Karpas-422 (cell line): ENCODE measurements around the gene ROCK2. TPM values are rescaled to one million over a fixed set of nuclear protein-coding genes. Genes with fewer than 3 reads are reported as not detected.

Experiments
- DNase-seq: peaks from one replicate; pipeline ENCODE4 v3.0.0-alpha.2; 2015
- H2AFZ ChIP-seq: fragments of 200-600 bp; sonication (generic); 2 replicates; pipeline ENCODE4 v1.6.1; 2014; ENCODE audit warnings: antibody characterized with exemption, low read length, mixed read lengths
- H3K27ac ChIP-seq: fragments of 200-600 bp; sonication (generic); 2 replicates; pipeline ENCODE4 v1.5.1; 2014; ENCODE audit warnings: mild to moderate bottlenecking, low read length, moderate library complexity
- H3K27me3 ChIP-seq: fragments of 200-600 bp; sonication (generic); 2 replicates; pipeline ENCODE4 v1.6.1; 2014; ENCODE audit warnings: low read length, mixed read lengths
- H3K36me3 ChIP-seq: fragments of 200-600 bp; sonication (generic); 2 replicates; pipeline ENCODE4 v1.6.1; 2014; ENCODE audit warnings: low read length, mixed read lengths; ENCODE audit not compliant: insufficient read depth
- H3K4me1 ChIP-seq: fragments of 200-600 bp; sonication (generic); 2 replicates; pipeline ENCODE4 v1.6.1; 2014; ENCODE audit warnings: mild to moderate bottlenecking, low read length, mixed read lengths
- H3K4me2 ChIP-seq: fragments of 200-600 bp; sonication (generic); 2 replicates; pipeline ENCODE4 v1.6.1; 2014; ENCODE audit warnings: low read length, low read depth, mild to moderate bottlenecking; ENCODE audit not compliant: poor library complexity, severe bottlenecking
- H3K4me3 ChIP-seq: fragments of 200-600 bp; sonication (generic); 2 replicates; pipeline ENCODE4 v1.5.1; 2014; ENCODE audit warnings: mild to moderate bottlenecking, antibody characterized with exemption, low read length, mixed read lengths
- H3K79me2 ChIP-seq: fragments of 200-600 bp; sonication (generic); 2 replicates; pipeline ENCODE4 v1.6.1; 2014; ENCODE audit warnings: mild to moderate bottlenecking, low read length, mixed read lengths
- H3K9ac ChIP-seq: fragments of 200-600 bp; sonication (generic); 2 replicates; pipeline ENCODE4 v1.6.0; 2014; ENCODE audit warnings: low read length
- H3K9me2 ChIP-seq: fragments of 200-600 bp; sonication (generic), shearing (Covaris generic); replicated peaks from 2 replicates; pipeline ENCODE4 v1.6.0; 2014; ENCODE audit warnings: mild to moderate bottlenecking, low read length, moderate library complexity; ENCODE audit not compliant: insufficient read depth
- H3K9me3 ChIP-seq: fragments of 300-700, 200-600 bp; sonication (generic); 2 replicates; pipeline ENCODE4 v1.6.1; 2014; ENCODE audit warnings: low read length, mixed read lengths
- H4K20me1 ChIP-seq: fragments of 200-600 bp; sonication (generic); 2 replicates; pipeline ENCODE4 v1.6.1; 2014; ENCODE audit warnings: mild to moderate bottlenecking, antibody characterized with exemption, low read length, low read depth; ENCODE audit not compliant: insufficient read depth
- total RNA-seq: library from RNA; depleted of rRNA; stranded (reverse); fragments of >200 nt; shearing (Covaris generic); gene quantifications from 2 replicates; pipeline ENCODE4 v1.2.3, GENCODE V29; 2014; ENCODE audit warnings: low replicate concordance

Gene ROCK2
- total RNA-seq, 1 experiment from 2014 or later: 14.2 TPM

- no peak overlapping the region for H3K27ac ChIP-seq
- no peaks in the 10 kb centered on the region for H3K9me2 ChIP-seq
- peaks cover 8% of the 10 kb centered on the region; the same call in 1 of the 2 replicates for H4K20me1 ChIP-seq
- no peaks in the 10 kb centered on the region for H3K79me2 ChIP-seq
- no peak overlapping the region for H3K4me2 ChIP-seq
- no peaks in the 10 kb centered on the region for H3K9me3 ChIP-seq
- no peaks in the 10 kb centered on the region for H3K4me1 ChIP-seq
- H3K27me3 ChIP-seq: no peaks in the 10 kb centered on the region
- H3K36me3 ChIP-seq: no peaks in the 10 kb centered on the region
- no peak overlapping the region for H3K4me3 ChIP-seq
- DNase-seq: no peak
- H3K9ac ChIP-seq: no peak overlapping the region
- H2AFZ ChIP-seq: no peak overlapping the region
Measured at GRCh38 chr2:11250400-11251196, 93.8 kb downstream of the ROCK2 start.

DNA sequence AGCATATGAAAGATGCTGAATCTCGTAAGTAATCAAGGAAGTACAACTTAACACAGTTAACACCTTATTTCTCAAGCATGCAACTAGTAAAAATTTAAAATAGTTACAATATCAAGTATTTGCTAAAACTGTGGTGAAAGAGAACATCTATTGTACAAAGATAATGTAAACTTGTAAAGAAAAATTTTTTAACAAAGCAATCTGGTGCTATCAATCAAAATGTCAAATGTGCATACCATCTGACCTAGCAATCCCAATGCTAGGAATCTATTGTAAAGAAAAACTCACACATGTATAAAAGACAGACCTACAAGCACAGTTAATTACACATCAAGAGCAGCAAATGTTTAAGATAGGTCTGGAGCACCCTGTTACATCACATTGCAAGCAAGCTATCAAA is 99.1 kb downstream of the ROCK2 start:
- no peaks in the 10 kb centered on the region for H3K9me3 ChIP-seq
- no peaks in the 10 kb centered on the region for H3K27me3 ChIP-seq
- DNase-seq: no peak
- no peak overlapping the region for H3K4me2 ChIP-seq
- H3K9me2 ChIP-seq: no peaks in the 10 kb centered on the region
- no peak overlapping the region for H3K27ac ChIP-seq
- no peaks in the 10 kb centered on the region for H3K4me1 ChIP-seq
- H3K36me3 ChIP-seq: no peaks in the 10 kb centered on the region
- no peaks in the 10 kb centered on the region for H4K20me1 ChIP-seq
- no peak overlapping the region for H3K9ac ChIP-seq
- no peaks in the 10 kb centered on the region for H3K79me2 ChIP-seq
- no peak overlapping the region for H2AFZ ChIP-seq
- no peak overlapping the region for H3K4me3 ChIP-seq

GRCh38 chr2:11244091-11244826 is 100.2 kb downstream of the ROCK2 start:
- Histone ChIP-seq H3K9ac (no peak overlapping the region), H3K4me2 (no peak overlapping the region), H3K27ac (no peak overlapping the region), H3K9me3 (no peaks in the 10 kb centered on the region), H3K4me3 (no peak overlapping the region), H2AFZ (no peak overlapping the region), H3K9me2 (no peaks in the 10 kb centered on the region), H3K36me3 (no peaks in the 10 kb centered on the region), H3K79me2 (no peaks in the 10 kb centered on the region), H3K4me1 (peaks cover 3% of the 10 kb centered on the region; the same call in 1 of the 2 replicates), H3K27me3 (no peaks in the 10 kb centered on the region), H4K20me1 (no peaks in the 10 kb centered on the region)
- no peak for DNase-seq

GRCh38 chr2:11243512-11243911 is 100.9 kb downstream of the ROCK2 start:
- no peaks in the 10 kb centered on the region for H3K27me3 ChIP-seq
- H3K9ac ChIP-seq: no peak overlapping the region
- H3K4me2 ChIP-seq: no peak overlapping the region
- no peaks in the 10 kb centered on the region for H3K9me3 ChIP-seq
- H3K27ac ChIP-seq: no peak overlapping the region
- no peak overlapping the region for H3K4me3 ChIP-seq
- H3K9me2 ChIP-seq: no peaks in the 10 kb centered on the region
- H2AFZ ChIP-seq: no peak overlapping the region
- no peaks in the 10 kb centered on the region for H3K36me3 ChIP-seq
- H4K20me1 ChIP-seq: no peaks in the 10 kb centered on the region
- peaks cover 6% of the 10 kb centered on the region; the same call in 1 of the 2 replicates for H3K4me1 ChIP-seq
- no peaks in the 10 kb centered on the region for H3K79me2 ChIP-seq
- DNase-seq: no peak

DNA sequence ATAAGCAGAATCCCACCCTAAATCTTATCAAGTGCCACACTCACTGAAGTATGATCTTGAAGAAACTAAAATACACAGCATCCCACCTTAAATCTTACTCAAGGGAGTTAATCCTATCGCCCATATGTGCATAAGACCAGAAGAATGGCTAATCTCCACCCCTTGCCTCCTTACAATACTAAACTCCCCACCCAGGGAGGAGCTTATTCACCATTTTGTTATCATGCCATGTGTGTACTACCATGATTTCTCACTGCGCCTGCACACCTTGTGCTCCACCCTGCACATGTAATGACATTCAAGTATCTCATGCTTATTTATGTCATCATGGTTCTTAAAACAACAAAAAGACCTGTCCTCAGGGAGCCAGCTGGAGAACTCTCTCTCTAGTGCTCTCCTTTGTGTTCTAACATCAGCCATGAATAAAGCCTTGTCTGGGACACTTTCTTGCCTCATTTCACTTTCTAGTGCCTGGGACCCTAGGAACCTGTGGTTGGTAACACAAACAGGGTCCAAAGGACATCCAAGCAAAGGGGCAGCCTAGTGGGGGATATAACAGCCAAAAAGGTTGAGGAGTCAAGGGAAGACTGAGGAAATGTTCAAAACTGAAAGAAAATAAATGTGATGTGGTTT is 101.8 kb downstream of the ROCK2 start:
- H4K20me1 ChIP-seq: no peaks in the 10 kb centered on the region
- no peak overlapping the region for H3K4me3 ChIP-seq
- H3K79me2 ChIP-seq: no peaks in the 10 kb centered on the region
- no peak for DNase-seq
- no peaks in the 10 kb centered on the region for H3K9me2 ChIP-seq
- no peaks in the 10 kb centered on the region for H3K9me3 ChIP-seq
- no peak overlapping the region for H3K27ac ChIP-seq
- no peak overlapping the region for H3K4me2 ChIP-seq
- no peaks in the 10 kb centered on the region for H3K27me3 ChIP-seq
- peaks cover 6% of the 10 kb centered on the region; the same call in 1 of the 2 replicates for H3K4me1 ChIP-seq
- H3K36me3 ChIP-seq: no peaks in the 10 kb centered on the region
- no peak overlapping the region for H3K9ac ChIP-seq
- no peak overlapping the region for H2AFZ ChIP-seq

DNA sequence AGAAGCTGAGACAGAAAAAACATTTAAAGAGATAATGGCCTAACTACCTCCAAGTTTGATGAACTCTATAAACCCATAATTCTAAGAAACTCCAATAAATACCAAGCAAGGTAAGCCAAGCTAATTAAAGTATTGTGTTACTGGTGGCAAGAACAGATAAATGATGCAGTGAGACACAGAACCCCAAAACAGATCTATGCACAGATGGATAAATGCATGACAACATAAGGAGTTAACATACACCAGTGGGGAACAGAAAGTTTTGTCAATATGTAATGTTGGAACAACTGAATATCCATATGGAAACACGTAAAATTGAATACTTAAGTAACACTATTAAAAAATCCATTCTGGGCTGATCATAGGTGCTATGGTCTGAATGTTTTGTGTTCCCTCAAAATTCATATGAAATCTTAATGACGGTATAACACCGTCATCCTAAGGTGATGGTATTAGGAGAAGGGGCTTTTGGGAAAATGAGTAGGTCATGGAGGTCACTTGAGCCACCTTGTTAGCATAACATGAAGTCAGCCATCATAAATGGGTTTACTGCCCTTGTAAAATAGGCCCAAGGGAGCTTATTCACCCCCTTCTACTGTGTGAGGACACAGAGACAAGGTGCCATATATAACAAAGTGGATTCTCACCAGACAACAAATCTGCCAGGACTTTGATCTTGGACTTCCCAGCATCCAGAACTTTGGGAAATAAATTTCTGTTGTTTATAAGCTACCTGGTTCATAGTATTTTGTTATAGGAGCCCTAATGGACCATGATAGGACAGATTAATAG is 102.8 kb downstream of the ROCK2 start:
- Histone ChIP-seq H3K27me3 (no peaks in the 10 kb centered on the region), H3K36me3 (no peaks in the 10 kb centered on the region), H2AFZ (no peak overlapping the region), H4K20me1 (no peaks in the 10 kb centered on the region), H3K27ac (no peak overlapping the region), H3K9me3 (no peaks in the 10 kb centered on the region), H3K4me1 (peaks cover 6% of the 10 kb centered on the region; the same call in 1 of the 2 replicates), H3K4me2 (no peak overlapping the region), H3K9me2 (no peaks in the 10 kb centered on the region), H3K79me2 (no peaks in the 10 kb centered on the region), H3K4me3 (no peak overlapping the region), H3K9ac (no peak overlapping the region)
- no peak for DNase-seq

- Histone ChIP-seq H3K27me3 (no peaks in the 10 kb centered on the region), H3K79me2 (no peaks in the 10 kb centered on the region), H3K27ac (no peak overlapping the region), H3K9me2 (no peaks in the 10 kb centered on the region), H3K9ac (no peak overlapping the region), H3K36me3 (no peaks in the 10 kb centered on the region), H3K4me1 (peaks cover 6% of the 10 kb centered on the region; the same call in 1 of the 2 replicates), H2AFZ (no peak overlapping the region), H4K20me1 (no peaks in the 10 kb centered on the region), H3K4me3 (no peak overlapping the region), H3K4me2 (no peak overlapping the region), H3K9me3 (no peaks in the 10 kb centered on the region)
- no peak for DNase-seq
Measured at GRCh38 chr2:11239666-11240462, 104.6 kb downstream of the ROCK2 start.
